Measurements from ENCODE around the gene PIGK.

The PIGK gene

DNA sequence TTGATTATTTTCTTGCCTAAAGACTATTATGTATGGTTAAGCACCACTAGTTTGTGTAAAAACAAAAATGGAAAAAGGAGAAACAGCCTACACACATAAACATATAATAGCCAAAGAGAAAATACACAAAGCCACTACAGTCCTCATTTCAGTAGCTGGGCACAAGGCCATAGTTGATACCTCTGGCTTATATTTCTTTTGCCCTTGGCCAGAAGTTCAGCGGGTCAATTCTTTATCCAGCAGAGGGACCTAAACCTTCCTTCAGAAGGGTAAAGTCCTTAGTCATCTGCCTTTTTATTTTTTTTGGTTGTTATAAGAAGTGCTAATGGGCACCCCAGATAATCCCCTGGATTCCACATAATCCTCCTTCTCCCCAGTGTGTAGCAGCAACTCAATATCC, 134.1 kb downstream of the PIGK start:
- TF ChIP-seq SPI1 (IDR thresholded peaks at IDR 0.05; ENCODE audit: low read depth, low read length): no peak
- TF ChIP-seq POLR2AphosphoS5 (IDR thresholded peaks at IDR 0.05; ENCODE audit: low read depth, low read length): no peak
- no peak for TF ChIP-seq POLR2A (IDR thresholded peaks at IDR 0.05; ENCODE audit: low read depth, low read length)
- TF ChIP-seq POU2F2 (IDR thresholded peaks at IDR 0.05; ENCODE audit: low read depth, low read length): no peak
- no peak for TF ChIP-seq PAX5 (IDR thresholded peaks at IDR 0.05; ENCODE audit: insufficient read depth, low read length, severe bottlenecking)
- FAIRE-seq (no peak), DNase-seq (ENCODE audit: insufficient read length, low spot score) (no peak)

DNA sequence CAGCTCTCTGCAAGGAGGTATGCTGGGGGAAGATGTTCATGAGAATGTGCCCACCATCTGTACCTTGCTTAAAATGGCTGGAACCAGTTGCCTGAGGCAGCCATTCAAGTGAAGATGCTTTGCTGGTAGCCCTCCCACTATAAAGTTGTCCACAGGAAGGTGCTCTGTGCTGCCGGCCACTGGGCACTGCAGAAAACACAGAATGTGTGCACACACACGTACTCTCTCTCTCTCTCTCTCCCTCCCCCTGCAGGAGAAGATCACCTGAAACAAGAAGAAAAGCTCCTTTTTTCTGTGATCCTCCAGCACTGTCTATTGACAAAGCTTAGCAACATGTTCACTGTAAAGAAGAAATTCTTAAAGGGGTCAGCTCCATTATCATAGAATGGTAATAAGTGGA, 134.8 kb downstream of the PIGK start:
- DNase-seq (ENCODE audit: insufficient read length, low spot score): no peak
- FAIRE-seq: no peak
- TF ChIP-seq POLR2A (IDR thresholded peaks at IDR 0.05; ENCODE audit: low read depth, low read length): no peak
- no peak for TF ChIP-seq TAF1 (IDR thresholded peaks at IDR 0.05; ENCODE audit: low read depth, low read length)
- TF ChIP-seq POLR2AphosphoS5 (IDR thresholded peaks at IDR 0.05; ENCODE audit: low read depth, low read length): no peak
- no peak for TF ChIP-seq SPI1 (IDR thresholded peaks at IDR 0.05; ENCODE audit: low read depth, low read length)
- TF ChIP-seq PAX5 (IDR thresholded peaks at IDR 0.05; ENCODE audit: insufficient read depth, low read length, severe bottlenecking): no peak
- no peak for TF ChIP-seq POU2F2 (IDR thresholded peaks at IDR 0.05; ENCODE audit: low read depth, low read length)

DNA sequence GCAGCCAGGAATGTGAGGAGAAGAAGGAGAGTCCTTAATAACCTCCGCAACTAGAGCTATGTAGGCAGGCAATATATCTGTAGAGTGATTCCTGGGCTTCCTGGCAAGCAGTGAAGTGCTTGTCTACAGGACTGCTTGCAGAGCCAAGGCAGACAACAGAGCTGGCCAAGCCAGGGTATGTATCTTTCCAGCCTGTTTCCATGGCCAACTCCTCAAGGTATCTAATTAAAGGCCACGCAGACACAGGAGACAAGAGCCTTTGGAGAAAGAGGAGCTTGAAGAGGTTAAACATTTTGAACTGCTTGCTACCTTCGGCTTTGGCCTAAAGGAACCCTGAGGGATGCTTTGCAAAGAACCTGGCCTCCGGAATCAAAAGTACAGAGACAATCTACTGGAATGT, 137.4 kb downstream of the PIGK start:
- FAIRE-seq: no peak
- DNase-seq (ENCODE audit: insufficient read length, low spot score): no peak

DNA sequence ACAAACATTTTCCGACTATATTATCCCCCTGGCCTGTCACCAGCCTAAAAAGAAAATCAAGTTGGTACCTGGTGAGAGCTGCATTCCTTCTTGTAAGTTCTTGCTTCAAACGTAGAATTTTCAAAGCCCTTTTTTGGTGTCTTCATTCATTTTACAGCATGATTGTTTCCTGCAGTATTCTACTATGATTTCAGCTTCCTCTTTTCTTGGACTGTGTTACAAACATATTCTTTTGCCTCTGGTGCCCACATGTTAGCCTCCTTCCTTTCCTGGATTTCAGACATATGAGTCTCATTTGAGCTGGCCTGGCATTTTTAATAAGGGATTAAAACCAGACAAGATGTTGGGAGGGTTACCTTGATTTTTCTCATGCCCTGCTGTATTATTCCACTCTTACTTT, 142.5 kb downstream of the PIGK start:
- FAIRE-seq (no peak), DNase-seq (ENCODE audit: insufficient read length, low spot score) (no peak)
- TF ChIP-seq PAX5 (IDR thresholded peaks at IDR 0.05; ENCODE audit: insufficient read depth, low read length, severe bottlenecking) (no peak), POU2F2 (IDR thresholded peaks at IDR 0.05; ENCODE audit: low read depth, low read length) (no peak), SPI1 (IDR thresholded peaks at IDR 0.05; ENCODE audit: low read depth, low read length) (no peak), TAF1 (IDR thresholded peaks at IDR 0.05; ENCODE audit: low read depth, low read length) (no peak), POLR2A (IDR thresholded peaks at IDR 0.05; ENCODE audit: low read depth, low read length) (no peak), POLR2AphosphoS5 (IDR thresholded peaks at IDR 0.05; ENCODE audit: low read depth, low read length) (no peak)

More for the DNA sequence above, 137.4 kb downstream of the PIGK start:
- no peak for TF ChIP-seq POLR2A (IDR thresholded peaks at IDR 0.05; ENCODE audit: low read depth, low read length)
- TF ChIP-seq POU2F2 (IDR thresholded peaks at IDR 0.05; ENCODE audit: low read depth, low read length): no peak
- TF ChIP-seq POLR2AphosphoS5 (IDR thresholded peaks at IDR 0.05; ENCODE audit: low read depth, low read length): no peak
- TF ChIP-seq SPI1 (IDR thresholded peaks at IDR 0.05; ENCODE audit: low read depth, low read length): no peak
- no peak for TF ChIP-seq TAF1 (IDR thresholded peaks at IDR 0.05; ENCODE audit: low read depth, low read length)
- TF ChIP-seq PAX5 (IDR thresholded peaks at IDR 0.05; ENCODE audit: insufficient read depth, low read length, severe bottlenecking): no peak

DNA sequence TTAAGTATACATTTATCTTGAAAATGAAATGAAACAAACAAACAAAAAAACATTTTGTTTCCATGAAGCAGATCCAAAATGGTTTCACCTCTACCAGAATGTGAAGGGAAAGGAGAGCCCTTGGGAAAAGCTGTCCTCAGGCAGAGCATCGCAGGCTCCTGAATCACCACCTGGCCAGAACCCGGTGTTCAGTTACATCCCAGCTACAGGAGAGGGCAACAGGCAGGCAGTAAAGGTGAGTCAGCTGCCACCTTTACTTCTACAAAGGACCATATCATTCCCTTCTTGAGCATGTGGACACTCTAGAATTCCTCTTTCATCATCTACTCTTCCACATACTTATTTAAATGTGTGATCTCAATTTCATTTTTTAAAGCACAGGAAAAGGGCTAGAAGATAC, 151.2 kb downstream of the PIGK start:
- no peak for TF ChIP-seq POLR2A (IDR thresholded peaks at IDR 0.05; ENCODE audit: low read depth, low read length)
- TF ChIP-seq POU2F2 (IDR thresholded peaks at IDR 0.05; ENCODE audit: low read depth, low read length): no peak
- TF ChIP-seq PAX5 (IDR thresholded peaks at IDR 0.05; ENCODE audit: insufficient read depth, low read length, severe bottlenecking): no peak
- TF ChIP-seq TAF1 (IDR thresholded peaks at IDR 0.05; ENCODE audit: low read depth, low read length): no peak
- TF ChIP-seq SPI1 (IDR thresholded peaks at IDR 0.05; ENCODE audit: low read depth, low read length): no peak
- TF ChIP-seq POLR2AphosphoS5 (IDR thresholded peaks at IDR 0.05; ENCODE audit: low read depth, low read length): no peak

DNA sequence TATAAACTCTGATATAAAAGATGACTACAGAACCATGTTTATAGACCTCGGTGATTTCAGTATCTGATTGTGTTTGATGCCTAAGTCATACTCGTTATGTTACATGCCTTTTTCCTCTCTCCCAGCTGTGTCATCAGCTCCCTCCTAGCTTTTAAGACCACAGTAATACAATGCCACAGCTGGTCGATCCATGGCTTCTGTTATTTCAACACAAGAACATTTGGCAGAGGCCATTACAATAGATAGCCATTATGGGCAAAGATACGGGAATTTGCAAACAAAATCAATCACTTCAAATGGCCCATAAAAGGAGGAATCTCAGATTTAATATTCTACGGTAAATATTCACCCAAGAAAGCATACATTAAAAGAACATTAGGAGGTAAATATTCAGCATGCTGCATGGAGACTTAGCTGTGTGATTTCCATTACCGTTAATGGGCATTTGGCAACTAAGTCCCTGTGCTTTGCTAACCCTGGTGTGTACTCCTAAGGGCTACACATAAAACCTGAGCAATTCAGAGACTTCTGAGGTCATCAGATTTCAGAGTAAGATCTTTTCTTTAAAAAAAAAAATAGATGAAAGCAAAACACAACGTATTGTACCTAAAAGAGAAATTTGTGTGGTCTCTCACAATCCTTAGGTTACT, 153.4 kb downstream of the PIGK start:
- TF ChIP-seq PAX5 (IDR thresholded peaks at IDR 0.05; ENCODE audit: insufficient read depth, low read length, severe bottlenecking): no peak
- TF ChIP-seq POU2F2 (IDR thresholded peaks at IDR 0.05; ENCODE audit: low read depth, low read length): no peak
- TF ChIP-seq POLR2A (IDR thresholded peaks at IDR 0.05; ENCODE audit: low read depth, low read length): no peak
- TF ChIP-seq TAF1 (IDR thresholded peaks at IDR 0.05; ENCODE audit: low read depth, low read length): no peak
- TF ChIP-seq POLR2AphosphoS5 (IDR thresholded peaks at IDR 0.05; ENCODE audit: low read depth, low read length): no peak
- DNase-seq (ENCODE audit: insufficient read length, low spot score) (no peak), FAIRE-seq (no peak)

More for the DNA sequence above, 151.2 kb downstream of the PIGK start:
- FAIRE-seq (no peak), DNase-seq (ENCODE audit: insufficient read length, low spot score) (no peak)

DNA sequence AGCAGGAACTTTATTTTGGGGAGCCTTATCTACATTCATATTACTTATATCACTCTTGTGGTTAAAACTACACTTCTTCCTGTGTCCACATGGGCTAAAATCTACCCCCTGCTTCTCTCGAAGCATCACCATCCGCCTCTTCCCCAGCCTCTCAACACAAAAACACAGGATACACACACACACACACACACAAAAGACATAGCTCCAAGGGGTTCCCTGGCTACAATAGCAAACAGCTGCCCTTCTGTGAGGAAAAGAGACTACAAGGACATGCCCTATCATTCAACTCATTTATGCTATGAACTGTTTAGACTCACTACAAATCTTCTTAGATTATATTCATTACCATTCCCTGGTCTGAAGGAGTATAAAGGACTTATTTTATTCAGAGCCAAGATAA, 155.0 kb downstream of the PIGK start:
- FAIRE-seq: no peak
- TF ChIP-seq POLR2AphosphoS5 (IDR thresholded peaks at IDR 0.05; ENCODE audit: low read depth, low read length): no peak
- no peak for DNase-seq (ENCODE audit: insufficient read length, low spot score)

DNA sequence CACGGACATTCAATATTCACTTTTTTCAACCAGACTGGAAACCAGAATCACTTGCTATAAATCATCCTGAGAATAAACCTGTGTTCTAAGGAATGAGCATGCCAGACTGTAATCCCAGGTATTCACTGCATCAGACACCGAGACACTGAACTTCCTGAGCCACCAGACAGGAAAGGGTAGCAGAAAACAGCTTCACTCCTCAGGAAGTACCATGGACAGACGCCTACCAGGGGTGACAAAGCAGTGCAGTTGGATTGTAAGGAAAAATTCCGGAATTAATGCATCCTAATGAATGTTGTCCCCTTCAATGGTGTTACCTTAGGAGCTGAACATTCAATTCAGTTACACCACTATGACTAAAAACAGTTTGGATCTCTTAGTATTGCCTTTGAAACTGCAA, 156.1 kb downstream of the PIGK start:
- no peak for TF ChIP-seq SPI1 (IDR thresholded peaks at IDR 0.05; ENCODE audit: low read depth, low read length)
- TF ChIP-seq POLR2A (IDR thresholded peaks at IDR 0.05; ENCODE audit: low read depth, low read length): no peak
- TF ChIP-seq POU2F2 (IDR thresholded peaks at IDR 0.05; ENCODE audit: low read depth, low read length): no peak
- TF ChIP-seq PAX5 (IDR thresholded peaks at IDR 0.05; ENCODE audit: insufficient read depth, low read length, severe bottlenecking): no peak
- no peak for TF ChIP-seq TAF1 (IDR thresholded peaks at IDR 0.05; ENCODE audit: low read depth, low read length)
- TF ChIP-seq POLR2AphosphoS5 (IDR thresholded peaks at IDR 0.05; ENCODE audit: low read depth, low read length): no peak
- FAIRE-seq: no peak
- no peak for DNase-seq (ENCODE audit: insufficient read length, low spot score)

DNA sequence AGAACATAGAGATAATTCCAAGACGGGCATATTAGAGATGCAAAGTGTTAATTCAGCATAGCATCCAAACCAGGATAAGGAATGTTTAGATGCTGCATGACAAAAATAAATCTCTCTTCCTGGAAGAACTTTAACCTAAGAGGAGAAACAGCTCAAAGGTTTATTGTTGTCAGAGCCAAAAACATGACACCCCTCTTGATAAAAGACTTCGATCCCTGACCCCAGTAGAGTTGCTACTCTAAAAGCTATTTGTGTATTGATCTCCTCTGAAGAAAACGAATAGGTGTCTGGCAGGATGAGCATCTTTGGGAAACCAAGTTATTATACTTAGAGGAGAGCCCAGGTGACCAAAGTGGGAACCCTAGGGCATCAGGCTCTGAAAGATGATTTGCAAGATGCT, 158.1 kb downstream of the PIGK start:
- TF ChIP-seq TAF1 (IDR thresholded peaks at IDR 0.05; ENCODE audit: low read depth, low read length) (no peak), PAX5 (IDR thresholded peaks at IDR 0.05; ENCODE audit: insufficient read depth, low read length, severe bottlenecking) (no peak), POLR2A (IDR thresholded peaks at IDR 0.05; ENCODE audit: low read depth, low read length) (no peak), SPI1 (IDR thresholded peaks at IDR 0.05; ENCODE audit: low read depth, low read length) (no peak), POU2F2 (IDR thresholded peaks at IDR 0.05; ENCODE audit: low read depth, low read length) (no peak), POLR2AphosphoS5 (IDR thresholded peaks at IDR 0.05; ENCODE audit: low read depth, low read length) (no peak)
- FAIRE-seq: no peak

DNA sequence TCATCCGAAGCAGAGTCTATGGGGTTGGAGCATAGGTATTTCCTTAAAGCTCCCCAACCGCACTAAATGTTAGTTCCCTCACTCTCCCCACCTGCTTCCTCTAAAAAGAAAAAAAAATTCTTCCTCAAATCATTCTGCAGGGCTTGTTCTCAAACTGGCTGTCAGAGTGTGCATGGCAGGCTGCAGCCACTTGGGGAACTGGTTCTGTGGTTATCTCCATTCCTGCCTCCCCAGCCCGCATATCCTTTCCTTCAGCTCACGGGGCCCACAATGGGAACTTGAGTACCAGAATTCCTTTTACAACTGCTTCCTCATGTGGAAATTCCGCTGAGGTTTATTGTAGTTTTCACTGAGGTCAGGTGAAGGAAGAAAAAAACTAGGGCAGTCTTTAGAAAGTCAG, 159.2 kb downstream of the PIGK start:
- DNase-seq (ENCODE audit: insufficient read length, low spot score) (no peak), FAIRE-seq (no peak)
- TF ChIP-seq SPI1 (IDR thresholded peaks at IDR 0.05; ENCODE audit: low read depth, low read length) (no peak), POLR2AphosphoS5 (IDR thresholded peaks at IDR 0.05; ENCODE audit: low read depth, low read length) (no peak)

More for the DNA sequence above, 158.1 kb downstream of the PIGK start:
- DNase-seq (ENCODE audit: insufficient read length, low spot score): no peak

All from GM12891 (cell line).